C4-2B (cell line): ENCODE data around the gene WFDC12.

Source experiments
- CTCF ChIP-seq: fragments of 450-650 bp; conservative IDR thresholded peaks from 2 replicates; pipeline ENCODE4 v1.5.1; 2017; ENCODE audit warnings: mild to moderate bottlenecking
- ZFX ChIP-seq: fragments of 450-650 bp; IDR thresholded peaks from 2 replicates; pipeline ENCODE4 v1.6.1; 2017

- TF ChIP-seq CTCF (no peak), ZFX (no peak)
These were observed 26.7 kb downstream of the WFDC12 start for GRCh38 chr20:45097485-45098102.
